Ramos (cell line): ENCODE data around the gene SNX32.

Source experiments
- in situ Hi-C: fragments of 300-500 bp; cut with MboI; formaldehyde crosslinking; loops from one replicate; pipeline ENCODE4 v1.14.3; 2022; ENCODE audit warnings: low sequenced_read_pairs; ENCODE audit not compliant: unreplicated experiment

SNX32 gene

DNA sequence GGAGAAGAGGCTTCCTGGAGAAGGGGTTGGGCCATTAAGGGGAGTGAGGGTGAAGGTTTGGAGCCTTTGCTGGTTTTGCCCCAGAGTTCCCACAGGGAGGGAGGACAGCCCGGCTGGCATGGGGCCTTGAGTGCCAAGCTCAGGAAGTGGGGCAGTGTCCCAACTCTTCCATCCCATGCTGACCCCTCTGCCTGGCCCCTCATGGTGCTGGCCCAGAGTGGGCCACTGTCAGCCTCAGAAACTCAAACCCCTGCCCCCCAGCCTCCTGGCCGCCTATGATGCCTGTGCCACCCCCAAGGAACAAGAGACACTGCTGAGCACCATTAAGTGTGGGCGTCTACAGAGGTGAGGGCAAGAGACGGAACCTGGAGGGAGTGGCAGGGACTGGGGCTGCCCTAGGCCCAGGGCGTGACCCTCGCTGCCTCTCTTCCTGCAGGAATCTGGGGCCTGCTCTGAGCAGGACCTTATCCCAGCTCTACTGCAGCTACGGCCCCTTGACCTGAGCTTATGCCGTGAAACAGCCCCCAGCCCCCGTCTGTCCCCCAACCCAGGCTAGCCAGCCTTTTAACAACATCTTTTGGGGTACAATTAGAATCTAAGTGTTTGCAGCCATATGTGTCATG lies 31.9 kb downstream of the SNX32 start:
- in situ Hi-C loops = no loop called here

DNA sequence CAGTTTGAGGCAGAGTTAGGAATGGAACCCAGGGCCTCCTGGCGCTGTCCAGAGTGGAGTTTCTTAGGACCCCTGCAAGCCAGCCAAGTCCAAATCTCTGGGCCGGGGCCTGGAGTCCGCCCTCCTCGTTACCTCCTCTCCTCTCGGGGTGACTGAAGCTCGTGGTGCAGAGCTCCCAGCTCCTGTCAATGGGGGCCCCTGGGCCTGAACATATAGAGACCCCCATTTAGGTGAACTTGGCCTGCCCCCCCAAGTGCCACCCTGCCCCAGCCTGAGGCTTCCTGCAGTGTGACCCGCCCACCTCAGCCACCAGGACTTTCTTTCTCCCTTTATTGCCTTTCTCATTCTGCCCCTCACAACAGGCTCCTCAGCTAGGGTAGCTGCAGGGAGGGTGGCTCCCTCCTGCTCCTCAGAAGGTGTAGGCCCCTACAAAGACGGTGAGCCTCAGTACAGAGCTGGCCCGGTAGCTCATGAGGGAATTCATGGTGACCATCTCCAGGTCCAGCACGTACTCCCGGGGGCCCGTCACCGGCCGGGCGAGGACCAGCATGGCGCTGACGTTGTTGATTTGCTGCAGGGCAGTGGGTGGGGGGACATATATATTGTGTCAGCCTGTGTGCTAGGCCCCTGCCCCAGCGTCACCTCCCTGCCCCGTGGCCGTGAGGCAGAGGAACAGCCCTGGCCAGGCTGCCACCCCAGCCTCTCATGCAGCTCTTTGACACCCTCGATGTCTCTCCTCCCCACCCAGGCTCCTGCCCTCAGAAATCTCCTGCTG lies 32.9 kb downstream of the SNX32 start:
- in situ Hi-C loops = no loop called here

DNA sequence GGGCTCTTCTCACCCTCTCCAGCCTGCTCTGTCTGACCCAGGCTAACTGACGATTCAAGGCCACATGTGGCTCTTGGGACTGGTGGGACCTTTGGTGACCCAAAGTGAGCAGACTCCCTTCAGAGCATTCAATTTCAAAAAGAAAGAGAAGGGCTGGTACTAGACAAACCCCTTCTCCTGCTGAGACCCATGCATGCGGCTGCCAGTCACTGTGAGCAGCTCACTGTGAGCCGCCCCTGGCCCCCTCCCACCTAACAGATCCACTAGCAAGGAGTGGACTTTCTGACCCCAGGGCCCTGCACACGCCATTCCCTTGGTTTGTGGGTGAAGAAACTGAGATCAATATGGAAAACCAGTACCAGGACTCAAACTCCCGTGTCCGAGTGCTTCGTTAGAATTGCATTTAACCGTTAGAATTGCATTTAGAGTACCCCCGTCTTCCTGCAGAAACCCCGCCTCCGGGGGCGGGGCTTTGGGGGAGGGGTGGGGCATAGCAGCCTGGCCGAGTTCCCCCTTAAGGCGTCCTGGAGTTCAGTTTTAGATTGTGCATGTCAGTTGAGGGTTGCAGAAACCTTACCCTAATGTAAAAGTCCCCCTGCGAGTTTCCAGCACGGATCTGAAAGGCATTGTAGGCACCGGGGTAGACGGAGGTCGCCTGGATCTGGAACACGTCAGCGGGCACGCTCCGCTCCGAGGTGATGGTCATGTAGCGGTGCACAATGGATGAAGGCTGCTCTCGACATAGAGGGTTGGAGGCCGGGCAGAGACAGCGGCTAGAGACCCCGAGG lies 33.7 kb downstream of the SNX32 start:
- in situ Hi-C loops = no loop called here

DNA sequence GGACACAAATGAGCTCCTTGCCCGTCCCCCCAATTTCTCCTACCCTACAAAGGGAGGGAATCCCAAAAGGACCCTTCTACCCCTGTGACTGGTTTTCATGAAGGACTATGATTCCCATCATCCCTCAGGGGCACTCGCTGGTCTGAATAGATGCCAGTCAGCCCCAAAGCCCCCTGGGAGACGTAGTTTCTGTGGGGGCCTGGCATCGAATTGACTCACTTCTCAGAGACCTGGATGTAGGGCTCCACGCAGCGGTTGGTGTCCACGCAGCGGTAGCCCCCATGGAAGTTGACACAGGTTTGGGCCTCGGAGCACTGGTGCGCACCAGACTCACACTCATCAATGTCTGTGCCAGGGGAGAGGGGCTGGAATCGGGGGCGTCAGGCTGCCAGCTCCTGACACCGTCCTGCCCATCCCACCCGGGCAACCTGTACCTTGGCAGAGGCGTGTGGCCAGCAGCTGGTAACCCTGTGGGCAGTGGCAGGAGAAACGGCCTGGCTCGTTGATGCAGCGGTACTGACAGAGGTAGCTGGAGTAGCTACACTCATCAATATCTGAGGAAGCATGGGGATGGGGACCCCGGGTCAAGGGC lies 34.4 kb downstream of the SNX32 start:
- in situ Hi-C loops = no loop called here

DNA sequence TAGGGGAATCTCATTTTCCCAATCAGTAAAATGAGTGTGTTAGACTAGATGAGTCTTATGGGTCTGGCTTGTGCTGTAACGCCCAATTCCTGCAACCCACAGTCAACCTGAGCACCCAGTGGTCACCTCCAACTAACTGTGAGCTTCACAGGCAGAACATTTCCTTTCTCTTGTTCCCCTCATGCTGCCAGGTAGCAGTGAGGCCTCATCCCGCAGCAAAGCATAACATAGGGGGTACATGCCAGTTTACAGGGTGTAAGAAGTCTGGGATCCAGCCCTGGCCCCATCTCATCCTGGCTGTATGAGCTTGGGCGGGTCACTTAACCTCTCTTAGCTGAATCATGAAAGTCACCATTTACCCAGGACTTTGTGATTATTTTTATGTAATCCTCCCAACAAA lies 35.1 kb downstream of the SNX32 start:
- in situ Hi-C loops = no loop called here

DNA sequence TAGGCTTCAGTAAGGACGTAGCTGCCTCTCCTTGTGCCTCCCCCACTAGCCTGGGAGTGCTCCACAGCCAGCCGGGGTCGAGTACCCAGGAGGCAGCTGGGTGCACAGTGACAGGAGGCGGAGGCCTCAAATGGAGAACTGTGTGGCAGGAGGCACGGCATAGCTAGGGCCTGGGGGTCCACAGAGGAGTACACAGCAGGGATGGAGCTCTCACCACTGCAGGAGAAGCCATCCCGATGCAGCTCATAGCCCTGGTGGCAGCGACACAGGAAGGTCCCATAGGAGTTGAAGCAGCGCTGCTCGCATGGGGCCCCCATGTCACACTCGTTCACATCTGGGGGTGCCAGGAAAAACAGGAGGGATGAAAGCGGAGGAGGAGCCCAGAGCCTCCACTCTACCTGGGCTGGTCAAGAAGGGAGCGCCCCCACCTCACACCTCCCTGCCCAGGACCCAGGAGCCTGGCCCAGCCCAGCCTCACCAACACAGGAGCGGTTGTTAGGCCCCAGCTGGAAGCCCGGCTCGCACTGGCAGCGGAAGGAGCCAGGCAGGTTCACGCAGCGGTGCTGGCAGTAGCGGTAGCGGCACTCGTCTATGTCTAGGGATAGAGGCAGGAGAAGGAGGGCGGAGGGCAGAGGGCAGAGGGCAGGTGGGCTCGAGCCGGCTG lies 36.0 kb downstream of the SNX32 start:
- in situ Hi-C loops = no loop called here

DNA sequence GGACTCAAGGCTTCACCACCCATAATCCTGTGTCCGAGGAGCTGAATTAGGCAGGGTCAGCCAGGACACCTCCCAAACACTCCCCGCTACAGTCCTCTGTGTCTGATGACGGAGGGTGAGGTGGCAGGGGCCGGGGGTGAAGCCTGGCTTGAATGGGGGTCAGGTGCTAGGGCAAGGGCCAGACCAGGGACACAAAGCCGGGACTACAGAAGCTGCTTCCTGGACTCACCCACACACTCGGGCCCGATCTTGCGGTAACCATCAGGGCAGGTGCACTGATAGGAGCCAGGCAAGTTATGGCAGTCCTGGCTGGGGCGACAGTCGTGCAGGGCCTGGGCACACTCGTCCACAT lies 36.5 kb downstream of the SNX32 start:
- in situ Hi-C loops = no loop called here

DNA sequence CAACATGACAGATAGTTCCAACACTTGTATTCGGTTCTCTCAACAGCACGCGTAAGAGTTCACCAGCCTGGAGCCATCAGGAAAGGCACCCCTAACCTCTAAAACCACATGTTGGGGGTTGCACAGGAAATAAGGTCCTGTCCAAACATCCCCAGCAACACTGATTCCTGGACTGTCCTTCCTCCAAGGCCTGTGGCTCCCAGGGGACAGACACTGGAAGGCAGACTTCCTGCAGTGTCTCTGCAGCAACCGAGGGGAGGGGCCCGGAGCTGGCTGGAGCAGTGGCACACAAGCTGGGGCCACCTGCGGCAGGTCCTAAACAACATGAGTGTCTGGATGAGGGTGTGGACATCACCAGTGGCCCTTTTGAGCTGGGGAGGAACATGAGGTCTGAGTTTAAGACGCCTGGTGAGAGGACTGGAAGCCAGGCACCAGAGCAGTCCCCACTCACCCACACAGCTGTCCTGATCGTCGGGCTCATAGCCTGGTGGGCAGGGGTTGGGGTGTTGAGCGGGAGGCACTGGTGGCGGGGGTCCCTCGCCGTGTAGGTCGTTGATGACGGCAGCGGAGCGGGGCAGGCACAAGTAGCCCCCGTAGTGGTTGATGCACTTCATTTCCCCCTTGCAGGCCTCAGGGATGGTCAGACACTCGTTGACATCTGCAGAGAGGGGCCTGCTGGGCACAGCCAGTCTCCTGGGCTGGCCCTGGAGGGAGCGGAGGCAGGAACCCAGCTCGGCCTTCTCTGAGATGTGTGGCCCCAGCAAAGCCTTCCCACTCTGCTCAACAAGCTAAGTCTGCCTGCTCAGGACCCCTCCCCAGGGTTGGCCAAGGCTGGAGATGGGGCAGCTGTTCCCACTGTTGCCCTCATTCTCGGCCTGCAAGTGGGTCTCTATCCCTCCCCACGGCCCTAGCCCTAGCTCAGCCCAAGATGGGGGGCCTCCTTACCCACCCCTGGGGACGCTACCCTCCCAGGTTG lies 37.2 kb downstream of the SNX32 start:
- in situ Hi-C loops = no loop called here

DNA sequence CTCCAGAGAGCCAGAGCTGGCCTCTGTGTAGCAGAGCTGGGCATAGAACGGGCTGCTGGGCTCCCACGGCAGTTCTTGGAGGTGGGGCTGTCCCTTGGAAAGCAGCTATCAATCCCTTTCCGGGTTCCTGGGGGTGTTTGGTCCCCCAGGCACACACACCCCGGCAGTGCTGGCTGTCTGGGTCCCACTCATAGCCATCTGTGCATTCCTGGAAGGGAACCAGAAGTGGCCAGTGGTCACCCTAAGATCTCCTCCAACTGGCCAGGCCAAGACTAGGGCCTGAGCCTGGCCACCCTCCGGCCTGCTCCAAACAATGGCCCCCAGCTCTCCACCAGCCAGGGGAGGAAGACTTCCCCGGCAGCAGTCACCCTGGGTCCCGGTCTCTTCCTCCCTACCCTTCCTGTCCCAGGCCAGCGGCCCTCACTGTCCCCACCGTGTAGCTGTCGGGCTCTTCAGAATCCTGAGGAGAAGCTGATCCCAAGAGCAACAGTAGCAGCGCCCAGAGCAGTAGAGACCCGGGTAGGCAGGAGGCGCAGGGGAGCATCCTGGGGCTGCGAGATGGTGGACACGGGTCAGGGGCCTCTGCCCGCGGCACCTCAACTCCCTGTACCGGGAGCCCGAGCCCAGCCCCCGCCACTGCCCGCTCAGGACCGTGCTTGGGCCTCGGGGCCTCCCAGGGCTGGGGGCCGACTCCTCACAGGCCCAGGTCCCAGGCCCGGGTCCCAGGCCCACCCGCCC lies 38.2 kb downstream of the SNX32 start:
- in situ Hi-C loops = no loop called here

DNA sequence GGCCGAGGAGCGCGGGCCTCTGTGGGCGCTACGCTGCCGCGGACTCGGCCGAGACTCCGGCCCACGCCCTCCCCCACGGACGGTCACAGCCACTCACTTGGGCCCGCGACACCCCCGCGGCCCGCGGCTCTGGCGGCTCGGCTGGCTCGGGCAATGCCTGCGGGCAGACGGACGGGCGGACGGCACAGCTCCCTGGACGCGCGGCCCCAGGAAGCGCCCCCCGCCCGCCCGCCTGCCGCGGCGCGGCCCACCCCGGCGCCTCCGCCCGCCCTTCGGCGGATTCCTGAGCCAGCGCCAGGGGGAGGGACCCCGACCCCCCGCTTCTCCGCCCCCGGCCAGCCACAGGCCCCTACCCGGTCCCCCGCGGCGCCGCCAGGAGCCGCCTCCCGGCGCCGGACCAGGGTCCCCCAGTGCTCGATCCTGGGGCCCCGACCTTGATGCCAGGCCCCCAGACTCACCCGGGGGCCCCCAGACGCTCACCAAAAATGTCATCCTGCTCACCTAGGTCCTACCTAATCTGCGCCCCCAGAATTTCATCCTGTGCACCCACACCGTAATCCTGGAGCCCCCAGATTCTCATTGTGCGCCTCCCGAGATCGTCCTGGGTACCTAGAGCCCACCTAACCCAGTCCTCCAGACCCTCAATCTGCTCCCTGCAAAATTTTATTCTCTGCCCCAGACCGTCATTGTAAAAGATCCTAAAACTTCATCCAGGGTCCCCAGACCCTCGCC lies 39.0 kb downstream of the SNX32 start, which contains the start of gene EFEMP2:
TSS of gene EFEMP2 (minus strand) at position 215 of the 732 bp plus-strand sequence. CDS start 446 bp downstream, outside the sequence.
- in situ Hi-C loops = no loop called here

DNA sequence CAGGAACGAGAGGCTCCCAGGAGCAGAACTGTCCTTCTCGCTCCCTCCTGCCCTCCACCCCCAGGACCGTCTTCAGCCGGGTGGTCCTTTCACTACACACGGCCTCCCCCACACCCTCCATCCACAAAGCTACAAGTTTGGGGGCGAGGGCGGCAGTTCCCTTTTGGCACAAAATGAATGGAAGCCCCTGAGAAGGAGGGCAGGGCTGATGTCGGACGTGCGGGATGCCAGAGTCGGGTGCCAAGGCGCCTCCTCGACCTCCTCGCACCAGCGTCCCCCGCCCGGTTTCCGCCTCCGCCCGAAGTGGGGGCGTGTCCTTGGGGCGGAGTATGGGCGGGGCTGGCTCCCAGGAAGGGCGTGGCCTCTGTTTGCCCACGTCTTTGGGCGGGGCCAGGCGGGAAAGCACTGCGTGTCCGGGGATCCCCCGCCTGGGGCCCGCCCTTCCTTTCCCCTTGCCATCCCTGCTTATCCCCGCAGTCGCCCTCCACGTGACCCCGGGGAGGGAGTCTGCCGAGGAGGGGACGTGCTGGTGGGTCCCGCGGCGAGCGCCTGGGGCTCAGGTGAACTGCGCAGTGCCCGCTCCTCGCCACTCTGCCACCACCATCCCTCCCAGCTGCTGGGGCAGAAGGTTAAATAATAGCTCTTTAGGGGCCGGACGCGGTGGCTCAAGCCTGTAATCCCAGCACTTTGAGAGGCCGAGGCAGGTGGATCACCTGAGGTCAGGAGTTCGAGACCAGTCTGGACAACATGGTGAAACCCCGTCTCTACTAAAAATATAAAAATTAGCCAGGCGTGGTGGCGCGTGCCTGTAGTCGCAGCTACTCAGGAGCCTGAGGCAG lies 39.8 kb downstream of the SNX32 start:
- in situ Hi-C loops = no loop called here

DNA sequence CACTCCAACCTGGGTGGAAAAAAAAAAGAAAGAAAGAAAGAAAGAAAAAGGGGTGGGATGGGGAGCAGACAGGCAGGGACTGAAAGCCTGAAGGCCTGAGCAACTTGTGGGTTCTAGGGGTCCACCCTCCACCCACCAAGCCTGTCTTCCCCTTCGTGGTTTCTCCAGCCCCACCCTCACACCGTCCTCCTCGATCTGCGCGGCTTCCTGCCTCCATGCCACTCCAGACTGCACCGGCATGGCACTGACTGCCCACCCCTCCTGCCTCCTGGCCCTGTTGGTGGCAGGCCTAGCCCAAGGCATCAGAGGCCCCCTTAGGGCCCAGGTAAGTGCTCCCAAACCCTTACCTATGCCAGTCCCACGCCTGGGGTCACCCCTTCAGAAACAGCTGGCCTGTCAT lies 45.9 kb downstream of the SNX32 start, which contains the start of gene CTSW:
TSS of gene CTSW (plus strand) at position 221 of the 400 bp plus-strand sequence. CDS start at position 239, 18 bp downstream.
- in situ Hi-C loops = loop anchor here (5.0 kb wide), 1 partner anchor 108 kb away; no protein-coding TSS in a partner anchor

DNA sequence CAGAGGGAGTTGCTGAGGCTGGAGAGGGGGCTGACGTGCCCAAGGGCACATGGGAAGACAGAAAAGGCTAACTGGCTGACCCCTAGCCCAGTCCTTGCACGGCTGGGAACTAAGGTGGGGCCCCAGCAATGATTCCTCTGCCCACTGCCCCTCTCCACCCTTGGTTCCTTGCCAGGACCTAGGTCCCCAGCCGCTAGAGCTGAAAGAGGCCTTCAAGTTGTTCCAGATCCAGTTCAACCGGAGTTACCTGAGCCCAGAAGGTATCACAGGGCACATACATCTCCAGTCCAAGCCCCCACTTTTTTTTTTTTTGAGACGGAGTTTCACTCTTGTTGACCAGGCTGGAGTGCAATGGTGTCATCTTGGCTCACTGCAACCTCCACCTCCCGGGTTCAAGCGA lies 46.3 kb downstream of the SNX32 start:
- in situ Hi-C loops = loop anchor here (5.0 kb wide), 1 partner anchor 107 kb away; no protein-coding TSS in a partner anchor

DNA sequence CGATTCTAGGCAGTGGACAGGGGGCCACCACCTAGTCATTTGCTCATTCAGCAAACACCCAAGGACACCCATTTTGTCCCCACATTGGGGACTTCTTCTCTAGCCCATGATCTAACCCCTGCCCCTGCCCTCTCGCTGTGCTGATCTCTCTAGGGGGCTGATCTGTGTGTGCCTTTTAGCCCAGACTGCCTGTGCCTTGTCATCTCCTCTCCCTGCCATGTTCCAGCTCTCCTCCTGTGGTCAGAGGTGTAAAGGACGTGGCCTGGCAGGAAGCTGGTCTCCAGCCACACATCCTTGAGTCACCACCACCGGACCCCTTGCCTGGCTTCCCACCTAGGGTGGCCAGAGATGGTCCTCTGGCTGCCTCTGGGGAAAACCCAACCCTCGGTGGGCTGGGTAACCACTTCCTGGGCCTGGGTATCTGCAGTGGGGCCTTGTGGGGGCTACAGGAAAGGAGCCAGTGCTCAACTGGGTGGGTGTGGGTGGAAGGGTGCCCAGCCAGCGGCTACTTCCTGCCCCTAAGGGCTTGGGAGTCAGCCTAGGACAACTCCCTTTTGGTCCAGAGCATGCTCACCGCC lies 47.2 kb downstream of the SNX32 start:
- in situ Hi-C loops = loop anchor here (5.0 kb wide), 1 partner anchor 106 kb away; no protein-coding TSS in a partner anchor

DNA sequence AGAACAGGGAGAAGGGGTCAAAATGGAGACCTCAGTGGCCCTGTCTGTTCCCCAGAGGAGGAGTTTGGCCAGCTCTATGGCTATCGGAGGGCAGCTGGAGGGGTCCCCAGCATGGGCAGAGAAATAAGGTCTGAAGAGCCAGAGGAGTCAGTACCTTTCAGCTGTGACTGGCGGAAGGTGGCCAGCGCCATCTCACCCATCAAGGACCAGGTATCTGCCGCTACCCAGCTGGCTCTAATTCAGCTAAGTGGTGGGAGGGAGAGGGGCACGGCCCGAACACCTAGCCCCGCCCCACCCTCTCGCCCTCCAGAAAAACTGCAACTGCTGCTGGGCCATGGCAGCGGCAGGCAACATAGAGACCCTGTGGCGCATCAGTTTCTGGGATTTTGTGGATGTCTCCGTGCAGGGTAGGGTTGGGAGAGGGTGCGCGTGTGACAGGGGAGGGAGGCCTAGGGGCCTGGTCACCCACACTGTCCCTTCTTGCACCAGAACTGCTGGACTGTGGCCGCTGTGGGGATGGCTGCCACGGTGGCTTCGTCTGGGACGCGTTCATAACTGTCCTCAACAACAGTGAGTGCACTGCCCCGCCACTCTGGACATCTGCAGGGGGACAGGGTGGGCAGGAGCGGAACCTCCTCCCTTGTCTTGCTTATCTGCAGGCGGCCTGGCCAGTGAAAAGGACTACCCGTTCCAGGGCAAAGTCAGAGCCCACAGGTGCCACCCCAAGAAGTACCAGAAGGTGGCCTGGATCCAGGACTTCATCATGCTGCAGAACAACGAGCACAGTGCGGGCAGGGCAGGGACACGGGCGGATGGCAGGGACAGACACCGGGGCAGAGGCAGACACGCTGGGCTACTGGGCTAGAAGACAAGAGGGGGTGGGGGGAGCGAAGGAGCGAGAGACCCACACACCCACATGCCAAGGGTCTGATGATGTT lies 48.6 kb downstream of the SNX32 start:
- in situ Hi-C loops = loop anchor here (5.0 kb wide), 1 partner anchor 105 kb away; no protein-coding TSS in a partner anchor
